RPMI7951 (cell line): Measurements from ENCODE around the gene CLCN4. TPM values are rescaled to one million over a fixed set of nuclear protein-coding genes. Genes with fewer than 3 reads are reported as not detected.
A peak's percentile ranks its signal among the peaks of the same experiment; 100 is the strongest.

Source experiments
- DNase-seq: peaks from one replicate; pipeline ENCODE4 v3.0.0-alpha.2; 2012; ENCODE audit warnings: low read depth
- total RNA-seq: library from RNA; depleted of rRNA; stranded (reverse); fragments of >200 nt; shearing (Covaris generic); gene quantifications from 2 replicates; pipeline ENCODE4 v1.2.3, GENCODE V29; 2014; rRNA removed

Gene CLCN4
- 0.78 and 1.2 TPM in 2 replicates for total RNA-seq

DNA sequence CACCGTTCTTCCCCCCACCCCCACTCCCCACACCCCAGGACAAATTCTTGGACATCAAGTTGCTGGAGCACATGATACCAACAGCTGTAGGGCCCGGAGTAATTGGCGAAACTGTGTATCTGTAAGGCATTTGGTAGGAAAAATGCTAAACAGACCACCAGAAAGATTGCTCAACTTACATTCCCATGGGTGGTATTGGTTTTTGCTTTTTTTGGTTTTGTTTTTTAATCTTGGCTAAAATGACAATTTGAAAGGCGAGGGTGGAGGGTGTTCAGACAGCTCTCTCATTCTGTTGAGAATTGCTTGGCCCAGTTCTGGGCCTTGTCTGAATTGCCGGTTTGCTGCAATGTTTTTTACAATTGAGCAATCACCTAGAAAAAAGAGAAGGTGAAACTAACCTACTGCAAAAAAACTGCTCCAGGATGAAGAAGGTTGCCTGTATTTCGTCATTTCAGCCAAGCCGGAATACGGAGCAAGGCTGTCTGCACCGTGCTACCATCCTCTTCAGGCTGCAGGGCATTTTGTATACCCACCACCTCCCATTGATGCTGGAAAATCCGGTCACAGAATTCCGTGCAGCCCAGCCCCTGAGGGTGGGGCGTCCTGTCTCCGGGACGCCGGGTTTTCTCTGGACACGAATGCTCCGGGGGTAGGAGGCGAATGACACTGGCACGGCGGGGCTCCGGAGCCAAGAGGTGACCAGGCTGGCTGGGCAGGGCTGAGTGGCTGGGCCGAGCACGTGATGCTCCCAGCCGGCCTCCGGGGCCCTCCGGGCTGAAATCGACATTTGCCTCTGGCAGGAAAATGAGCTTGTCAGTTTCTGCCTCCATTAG is at the start of gene CLCN4:
TSS of gene CLCN4 (plus strand) at position 777 of the 833 bp plus-strand sequence. CDS start 28,058 bp downstream, outside the sequence.
- peak; percentile 38 for DNase-seq

DNA sequence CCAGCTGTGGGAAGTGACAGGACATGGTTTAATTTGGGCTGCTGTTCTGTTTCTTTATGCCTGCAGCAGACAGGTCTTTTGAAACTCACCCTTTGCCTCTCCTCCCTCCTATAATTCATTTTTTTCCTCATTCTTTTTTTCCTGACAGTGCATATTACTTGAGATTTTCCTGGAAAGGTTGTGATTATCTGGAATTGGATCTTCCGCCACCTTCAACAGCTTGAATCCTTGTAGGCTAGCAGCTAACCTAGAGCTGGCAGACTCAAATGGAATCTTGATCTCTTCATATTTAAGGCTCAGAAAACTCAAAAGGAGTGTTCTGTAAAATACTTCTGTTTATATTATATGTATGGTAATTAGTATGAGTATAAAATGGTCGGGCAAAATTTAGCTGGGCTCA is 49.3 kb upstream of the CLCN4 start:
- DNase-seq = peak; percentile 21

DNA sequence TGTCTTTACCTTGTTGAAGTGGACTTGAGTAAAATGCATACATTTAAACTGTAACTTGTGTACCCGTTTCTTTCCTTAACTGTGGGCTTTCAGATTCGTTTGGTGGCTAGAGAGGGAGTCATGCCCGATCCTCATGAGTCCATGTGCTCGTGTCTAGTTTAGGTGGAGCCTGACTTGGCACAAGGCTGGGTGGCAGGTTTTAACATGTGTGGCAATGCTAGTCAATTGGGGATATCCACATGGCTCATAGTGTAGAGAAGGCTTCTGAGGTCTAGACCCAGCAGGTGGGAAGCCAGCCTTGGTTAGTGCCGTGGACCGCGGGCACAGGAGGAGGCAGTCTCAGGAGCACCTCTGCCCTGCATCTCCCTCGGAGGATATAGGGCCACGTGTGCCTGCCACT is 48.5 kb upstream of the CLCN4 start:
- DNase-seq = no peak

DNA sequence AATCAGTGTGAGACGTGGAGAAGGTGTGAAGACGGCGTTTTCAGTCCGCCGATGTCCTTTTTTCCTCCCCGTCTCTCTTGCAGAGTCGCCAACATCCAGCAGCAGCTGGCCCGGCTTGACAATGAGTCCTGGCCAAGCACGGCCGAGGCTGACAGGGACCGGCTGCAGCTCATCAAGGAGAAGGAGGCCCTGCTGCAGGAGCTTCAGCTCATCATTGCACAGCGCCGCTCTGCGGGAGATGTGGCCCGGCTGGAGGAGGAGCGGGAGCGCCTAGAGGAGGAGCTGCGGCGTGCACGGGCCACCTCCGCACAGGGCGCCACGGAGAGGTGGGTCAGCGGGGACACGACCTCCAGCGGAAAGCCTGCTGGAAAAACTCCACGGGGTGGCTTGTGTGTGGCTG is 47.1 kb upstream of the CLCN4 start:
- no peak for DNase-seq

DNA sequence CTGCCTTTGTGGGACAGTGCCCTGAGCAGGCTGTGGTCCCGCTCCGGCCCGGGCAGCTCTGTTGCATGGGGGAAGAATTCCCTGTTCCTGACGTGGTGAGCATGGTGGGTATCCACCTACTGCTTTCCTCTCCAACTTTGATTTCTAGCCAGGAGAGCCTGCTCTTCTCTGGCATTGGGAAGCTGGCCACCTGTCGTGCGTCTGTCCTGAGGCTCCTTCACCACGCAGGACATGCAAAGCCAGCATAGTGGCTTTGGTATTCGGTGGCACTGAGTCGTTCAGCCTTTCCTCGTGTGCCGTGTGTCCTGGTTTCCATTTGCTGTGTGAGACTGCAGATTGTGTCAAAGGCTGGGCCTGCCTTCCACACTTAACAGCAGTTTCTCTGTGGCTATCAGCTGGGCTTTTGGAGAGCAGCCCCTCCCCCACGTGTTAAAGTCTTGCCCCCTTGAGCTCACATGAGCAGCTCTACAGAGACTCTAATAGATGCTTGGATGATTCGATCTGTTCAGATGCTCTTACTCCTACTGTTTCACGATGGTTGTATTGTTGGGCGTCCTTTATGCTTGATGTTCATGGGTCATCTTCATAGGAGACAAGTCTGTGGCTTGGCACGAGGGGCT is 46.3 kb upstream of the CLCN4 start:
- DNase-seq = no peak

DNA sequence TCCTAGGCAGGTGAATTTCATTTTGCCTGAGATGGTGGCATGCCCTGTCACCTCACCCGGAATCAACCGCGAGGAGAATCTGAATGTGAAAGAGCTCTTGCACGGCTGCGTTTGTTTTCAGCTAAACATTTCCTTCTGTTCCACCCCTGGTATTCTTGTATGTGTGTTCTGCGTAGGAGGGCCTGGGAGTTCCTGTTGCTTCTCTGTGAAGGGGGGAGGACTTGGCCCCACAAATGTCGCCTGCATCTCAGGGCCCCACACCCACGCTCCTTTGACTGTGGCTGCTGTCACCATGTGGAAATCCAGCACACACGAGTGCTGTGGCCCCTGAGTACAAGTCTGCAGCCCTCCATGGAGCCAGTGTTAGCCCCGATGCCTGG is 45.8 kb upstream of the CLCN4 start:
- no peak for DNase-seq

DNA sequence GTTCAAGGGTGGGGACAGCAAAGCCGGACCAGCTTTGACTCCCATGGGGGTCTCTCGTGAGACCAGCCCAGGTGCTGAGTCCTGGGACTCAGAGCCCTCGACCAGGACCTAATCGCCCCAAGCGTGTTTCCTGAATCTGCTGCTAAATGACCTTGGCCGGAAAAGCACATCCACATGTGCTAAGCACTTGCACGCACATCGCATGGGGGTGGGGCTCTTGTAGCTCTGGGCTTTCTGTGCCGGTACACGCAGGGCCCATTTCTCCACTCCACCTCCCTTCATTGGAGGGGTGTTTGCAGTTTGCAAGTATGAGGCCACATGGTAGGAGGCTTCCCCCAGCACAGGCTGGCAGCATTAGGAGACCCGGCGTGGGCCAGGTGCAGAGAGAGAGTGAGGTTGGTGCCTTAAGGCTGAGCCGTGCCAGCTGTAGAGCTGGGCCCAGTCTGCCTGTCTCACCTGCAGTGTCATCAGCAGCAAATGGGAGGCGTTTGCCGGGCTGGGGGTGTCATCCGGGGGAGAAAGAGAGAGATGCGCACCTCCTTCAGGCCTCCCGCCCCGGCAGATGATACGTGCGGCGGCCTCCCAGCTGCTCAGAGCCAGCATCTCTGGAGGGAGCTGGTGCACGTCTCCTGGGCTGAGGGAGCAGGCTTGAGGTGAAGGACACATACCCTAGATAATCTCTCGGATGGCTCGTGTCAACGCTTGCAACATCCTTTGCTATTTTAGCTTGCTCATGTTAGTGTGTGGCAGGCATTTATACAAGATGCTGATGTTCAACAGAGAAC is 45.2 kb upstream of the CLCN4 start:
- DNase-seq = peak; percentile 81

DNA sequence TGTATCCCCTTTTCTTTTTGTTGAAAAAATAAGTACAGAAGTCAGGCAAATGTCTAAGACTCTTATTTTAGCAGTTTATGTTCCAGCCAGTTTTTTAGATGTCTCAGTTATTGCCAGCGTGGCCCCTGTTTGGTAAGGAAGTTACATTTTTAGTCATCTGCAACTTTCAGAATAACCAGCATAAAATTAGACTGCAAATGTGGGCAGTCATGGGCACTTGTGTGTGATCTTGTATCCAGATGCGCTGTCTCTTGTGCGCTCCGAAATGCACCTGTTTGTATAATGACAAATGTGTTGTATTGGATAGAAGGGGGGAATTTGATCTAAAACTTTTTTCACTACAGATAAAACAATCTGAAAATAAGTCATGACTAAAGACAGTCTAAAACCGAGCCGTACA is 44.3 kb upstream of the CLCN4 start:
- no peak for DNase-seq

DNA sequence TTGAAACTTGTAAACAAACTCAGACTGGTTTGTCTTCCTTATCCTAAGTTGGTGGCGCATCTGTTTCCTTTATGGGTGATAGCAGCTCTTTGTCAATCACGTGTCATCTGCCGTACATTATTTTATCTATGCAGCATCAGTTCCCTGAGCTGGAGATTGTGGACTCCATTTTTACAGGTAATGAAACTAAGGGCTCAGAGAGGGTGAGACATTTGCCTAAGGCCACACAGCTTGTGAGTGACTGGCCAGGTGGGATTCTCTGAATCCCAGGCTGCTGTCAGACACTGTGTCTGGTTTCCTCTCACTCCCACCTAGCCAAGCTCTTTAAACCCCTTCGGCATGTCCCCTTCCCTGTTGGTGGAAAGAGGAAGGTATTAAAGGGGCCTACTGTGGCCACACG is 41.7 kb upstream of the CLCN4 start:
- no peak for DNase-seq

DNA sequence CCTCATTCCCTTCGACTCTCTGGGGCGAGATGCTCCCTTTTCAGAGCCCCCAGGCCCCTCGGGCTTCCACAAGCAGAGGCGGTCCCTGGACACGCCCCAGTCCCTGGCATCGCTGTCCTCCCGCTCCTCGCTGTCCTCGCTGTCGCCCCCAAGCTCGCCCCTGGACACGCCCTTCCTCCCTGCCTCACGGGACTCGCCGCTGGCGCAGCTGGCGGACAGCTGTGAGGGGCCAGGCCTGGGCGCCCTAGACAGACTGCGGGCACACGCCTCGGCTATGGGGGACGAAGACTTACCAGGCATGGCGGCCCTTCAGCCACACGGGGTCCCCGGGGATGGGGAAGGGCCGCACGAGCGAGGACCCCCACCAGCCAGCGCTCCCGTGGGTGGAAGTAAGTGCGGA is 39.5 kb upstream of the CLCN4 start:
- DNase-seq = no peak

DNA sequence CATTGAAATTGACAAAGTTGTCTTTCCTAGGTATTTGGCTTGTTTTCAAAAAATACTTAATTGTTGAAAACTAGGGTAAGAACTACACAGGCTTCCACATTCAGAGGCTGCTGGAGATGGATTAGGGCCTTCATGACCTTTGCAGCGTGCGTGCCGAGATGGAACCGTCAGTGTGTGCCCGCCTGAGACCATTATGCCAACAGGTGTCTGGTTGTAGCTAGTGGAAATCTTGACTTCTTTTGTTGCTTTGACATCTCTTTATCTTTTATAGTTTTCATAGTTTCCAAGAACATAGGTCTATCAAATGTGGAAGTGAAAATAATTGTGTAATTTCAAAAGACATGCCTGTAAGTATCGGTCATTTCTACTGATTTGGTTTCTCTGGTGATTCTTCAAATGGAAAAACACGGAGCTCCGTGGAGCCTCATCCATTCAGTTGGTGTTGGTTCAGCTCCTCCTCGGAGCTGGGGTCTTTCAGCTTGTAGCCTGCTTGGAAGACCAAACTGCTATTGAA is 38.9 kb upstream of the CLCN4 start:
- no peak for DNase-seq

DNA sequence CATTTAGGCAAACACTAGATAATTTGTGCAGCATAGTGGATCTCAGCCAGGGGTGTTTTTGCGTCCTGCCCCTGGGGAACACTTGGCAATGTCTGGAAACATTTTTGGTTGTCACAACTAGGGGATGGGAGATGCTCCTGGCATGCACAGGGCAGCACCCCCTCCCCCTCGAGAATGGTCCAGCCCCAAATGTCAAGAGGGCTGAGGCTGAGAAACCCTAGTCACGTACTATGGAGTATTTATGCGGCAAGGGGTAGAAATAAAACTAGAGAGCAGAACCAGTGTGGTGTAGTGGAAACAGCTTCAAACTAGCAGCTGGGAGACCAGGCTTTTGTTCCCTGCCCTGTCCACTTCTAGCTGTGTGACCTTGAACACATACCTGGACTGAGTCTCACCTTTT is 38.2 kb upstream of the CLCN4 start:
- no peak for DNase-seq

DNA sequence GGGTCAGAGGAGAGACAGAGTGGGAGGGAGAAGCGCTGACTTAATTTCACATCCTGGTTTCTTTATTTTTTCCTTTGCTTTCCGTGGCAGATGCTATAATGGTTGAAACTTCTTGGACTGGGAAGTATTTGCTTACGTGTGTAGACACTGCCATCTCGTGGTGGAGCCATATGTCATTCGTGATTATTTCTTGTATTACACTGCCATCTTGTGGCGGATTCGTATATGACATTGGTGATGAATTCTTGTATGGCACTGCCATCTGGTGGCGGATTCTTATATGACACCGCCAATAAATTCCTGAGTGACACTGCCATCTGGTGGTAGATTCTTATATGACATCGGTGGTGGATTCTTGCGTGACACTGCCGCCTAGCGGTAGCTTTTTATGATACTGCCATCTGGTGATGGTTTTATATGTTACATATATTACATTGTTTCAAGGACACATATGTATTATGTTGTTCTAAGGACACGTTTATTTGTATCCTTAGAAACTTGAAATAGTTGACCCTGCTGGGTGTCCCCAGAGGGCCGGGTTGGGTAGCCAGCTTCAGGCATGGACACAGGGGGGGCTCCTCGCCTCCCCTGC is 37.3 kb upstream of the CLCN4 start:
- peak; percentile 70 for DNase-seq

DNA sequence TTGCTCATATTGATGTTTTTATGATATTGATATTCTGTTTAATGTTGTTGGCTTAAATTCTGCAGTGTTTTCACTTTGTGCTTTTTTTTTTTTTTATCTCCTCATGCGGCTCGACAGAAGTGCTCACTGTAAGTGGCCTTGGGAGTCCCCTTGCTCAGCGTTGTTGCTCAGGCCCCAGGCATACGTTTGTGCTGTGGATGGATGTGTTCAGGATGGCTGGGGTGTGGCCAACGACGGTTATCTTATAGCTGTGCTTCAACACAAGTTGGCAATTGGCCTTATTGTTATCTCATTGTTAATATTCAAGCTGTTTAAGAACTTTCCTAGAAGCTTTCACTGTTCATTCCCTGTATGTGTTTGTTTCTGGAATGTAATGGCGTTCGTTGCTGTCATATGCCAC is 36.4 kb upstream of the CLCN4 start:
- no peak for DNase-seq

DNA sequence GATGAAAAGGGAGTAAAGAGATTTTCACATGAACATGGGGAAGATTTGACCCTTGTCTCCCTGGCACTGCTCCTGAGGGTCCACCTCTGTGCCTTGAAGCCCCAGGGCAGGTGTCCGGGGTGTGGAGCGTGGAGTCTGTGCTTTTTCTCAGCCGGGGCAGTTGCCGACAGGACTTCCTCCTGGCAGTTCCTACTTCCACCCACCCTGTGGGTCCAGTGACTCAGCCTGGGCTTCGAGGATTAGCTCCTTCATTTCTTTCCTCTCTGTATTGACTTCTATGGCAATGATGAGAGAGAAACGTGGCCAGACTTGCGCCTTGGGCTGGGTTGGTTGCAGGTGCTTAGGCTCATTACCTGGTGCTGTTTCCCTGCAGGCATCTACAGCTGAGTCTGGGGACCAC is 35.9 kb upstream of the CLCN4 start:
- no peak for DNase-seq

DNA sequence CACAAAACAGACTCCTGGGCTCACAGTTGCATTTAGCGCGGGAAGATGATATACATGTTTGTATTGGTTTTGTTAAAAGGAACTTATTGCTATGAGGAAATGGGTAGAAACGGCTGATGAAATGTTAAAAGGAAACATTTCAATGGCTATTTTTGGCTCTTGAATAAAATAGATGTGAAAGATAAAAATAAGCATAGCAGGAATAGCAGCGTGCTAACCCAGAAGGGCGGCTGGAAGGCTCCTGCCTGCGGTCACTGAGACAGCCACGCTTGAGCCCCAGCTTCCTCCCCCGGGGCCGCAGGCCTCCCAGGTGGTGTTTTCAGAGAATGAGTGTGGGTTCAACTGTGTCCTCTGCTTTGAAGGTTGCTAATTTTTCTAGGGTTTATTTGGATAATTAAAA is 35.0 kb upstream of the CLCN4 start:
- no peak for DNase-seq

DNA sequence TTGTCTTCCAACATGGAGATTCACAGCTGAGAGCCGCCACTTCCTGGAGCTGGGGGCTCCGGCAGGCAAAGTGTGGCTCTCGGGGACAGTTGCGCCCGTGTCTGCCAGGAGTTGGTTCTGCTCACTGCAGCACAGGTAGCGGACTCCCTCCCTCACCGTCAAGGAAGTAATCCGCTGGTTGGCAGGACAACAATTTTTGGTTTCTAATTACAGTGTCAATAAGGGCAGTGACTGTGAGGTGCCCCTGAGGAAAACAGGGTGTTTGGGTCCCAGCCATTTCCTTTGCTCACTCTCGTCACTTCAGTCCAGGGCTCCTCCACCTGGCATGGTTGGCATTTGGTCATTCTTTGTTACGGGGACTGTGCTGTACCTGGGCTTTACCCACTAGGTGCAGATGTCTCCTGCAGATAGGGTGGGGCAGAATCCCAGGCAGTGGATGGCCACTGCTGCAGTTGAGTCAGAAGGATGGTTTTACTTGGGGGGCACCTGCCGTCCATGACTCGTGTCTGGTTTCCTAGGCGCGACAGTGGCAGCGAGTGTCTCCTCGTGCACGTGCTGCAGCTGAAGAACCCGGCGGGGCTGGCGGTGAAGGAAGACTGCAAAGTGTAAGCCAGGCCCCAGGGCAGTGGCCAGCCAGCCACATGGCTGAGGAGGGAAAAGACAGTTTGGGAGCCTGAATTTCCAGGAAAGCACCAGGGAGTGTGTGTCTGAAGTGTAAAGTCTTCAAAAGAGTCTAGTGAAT is 32.1 kb upstream of the CLCN4 start:
- DNase-seq = no peak

DNA sequence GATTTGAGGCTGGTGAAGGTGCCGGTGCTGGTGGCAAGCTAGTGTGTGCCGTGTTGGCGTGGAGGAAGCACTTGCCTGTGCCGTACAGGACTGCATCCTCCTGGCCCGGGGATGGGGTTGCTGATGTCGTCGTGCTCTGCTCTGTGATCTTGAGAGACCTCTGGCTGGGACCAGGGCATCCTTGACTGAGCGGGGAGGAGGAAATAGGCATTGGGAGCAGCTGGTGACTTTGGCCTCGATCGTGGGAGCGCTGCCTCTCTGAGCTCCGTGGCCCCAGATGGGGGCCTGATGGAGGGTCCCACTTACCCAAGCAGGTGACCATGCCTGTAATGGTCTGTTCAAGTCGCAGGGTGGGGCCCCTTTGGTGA is 31.5 kb upstream of the CLCN4 start:
- no peak for DNase-seq

DNA sequence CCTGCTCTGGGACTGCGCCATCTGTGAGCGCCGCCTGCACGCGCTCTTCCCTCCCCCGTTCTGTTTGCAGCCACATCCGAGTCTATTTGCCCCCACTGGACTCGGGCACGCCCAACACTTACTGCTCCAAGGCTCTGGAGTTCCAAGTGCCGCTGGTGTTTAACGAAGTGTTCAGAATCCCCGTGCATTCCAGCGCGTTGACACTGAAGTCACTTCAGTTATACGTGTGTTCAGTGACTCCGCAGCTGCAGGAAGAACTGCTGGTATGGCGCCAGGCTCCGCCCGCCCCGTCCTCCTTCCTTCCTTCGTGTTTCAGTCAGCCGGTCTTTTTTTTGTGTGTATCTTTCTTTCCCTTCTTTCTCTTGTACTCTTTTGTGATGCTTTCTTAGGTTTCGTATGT is 30.7 kb upstream of the CLCN4 start:
- DNase-seq = no peak

DNA sequence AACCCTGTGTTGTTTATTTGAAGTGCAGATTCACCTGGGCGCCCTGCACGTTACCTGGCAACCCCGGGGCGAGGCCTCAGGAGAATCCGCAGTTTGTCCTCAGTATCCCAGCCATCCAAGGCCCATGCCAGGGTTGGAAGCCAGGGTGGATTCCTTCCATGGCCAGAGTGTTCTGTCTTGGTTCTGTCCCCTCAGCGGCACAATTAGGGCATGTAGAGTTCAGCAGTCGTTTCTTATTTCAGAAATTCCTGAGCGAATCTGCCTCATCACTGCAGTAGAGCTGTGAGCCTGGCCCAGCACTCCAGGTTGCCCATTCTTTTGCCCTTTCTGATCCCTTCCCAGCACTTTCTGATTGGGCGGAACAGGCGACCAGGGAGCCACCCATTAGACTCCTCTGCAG is 29.9 kb upstream of the CLCN4 start:
- DNase-seq = no peak

DNA sequence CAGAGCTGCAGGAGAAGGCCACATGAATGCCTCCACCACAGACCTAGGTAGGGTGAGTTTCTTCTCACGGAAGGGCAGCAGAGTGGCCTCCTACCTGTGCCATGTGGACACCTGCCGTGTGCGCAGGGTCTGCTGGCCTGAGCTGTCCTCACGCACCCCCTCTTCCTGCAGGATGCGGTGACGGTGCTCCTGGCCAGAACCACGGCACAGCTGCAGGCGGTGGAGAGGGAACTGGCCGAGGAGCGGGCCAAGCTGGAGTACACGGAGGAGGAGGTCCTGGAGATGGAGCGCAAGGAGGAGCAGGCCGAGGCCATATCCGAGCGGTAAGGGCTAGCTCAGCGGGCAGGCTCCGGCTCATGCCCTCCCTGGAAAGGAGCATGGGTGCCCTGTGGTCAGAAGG is 28.4 kb upstream of the CLCN4 start:
- DNase-seq = no peak

DNA sequence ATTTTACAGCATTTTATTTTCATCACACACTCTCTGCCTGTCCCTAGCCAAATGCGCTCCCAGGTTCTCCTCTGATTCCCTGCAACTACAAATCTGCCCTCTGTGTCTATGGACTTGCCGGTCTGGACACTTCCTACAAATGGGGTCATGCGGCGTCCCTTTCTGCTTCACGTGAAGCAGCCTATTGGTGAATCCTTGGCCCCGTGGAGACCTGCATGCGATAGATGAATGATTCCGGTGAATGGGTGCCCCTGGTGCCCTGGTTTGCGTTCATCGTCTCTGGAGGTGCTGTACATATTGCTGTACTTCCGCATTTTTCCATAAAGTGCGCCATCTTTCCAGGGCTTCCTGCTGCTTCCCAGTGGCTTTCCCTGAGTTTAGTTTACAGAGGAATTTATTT is 27.5 kb upstream of the CLCN4 start:
- DNase-seq = no peak
